ENCODE results near the gene WDR62.
A peak's percentile ranks its signal among the peaks of the same experiment; 100 is the strongest.

Gene WDR62

DNA sequence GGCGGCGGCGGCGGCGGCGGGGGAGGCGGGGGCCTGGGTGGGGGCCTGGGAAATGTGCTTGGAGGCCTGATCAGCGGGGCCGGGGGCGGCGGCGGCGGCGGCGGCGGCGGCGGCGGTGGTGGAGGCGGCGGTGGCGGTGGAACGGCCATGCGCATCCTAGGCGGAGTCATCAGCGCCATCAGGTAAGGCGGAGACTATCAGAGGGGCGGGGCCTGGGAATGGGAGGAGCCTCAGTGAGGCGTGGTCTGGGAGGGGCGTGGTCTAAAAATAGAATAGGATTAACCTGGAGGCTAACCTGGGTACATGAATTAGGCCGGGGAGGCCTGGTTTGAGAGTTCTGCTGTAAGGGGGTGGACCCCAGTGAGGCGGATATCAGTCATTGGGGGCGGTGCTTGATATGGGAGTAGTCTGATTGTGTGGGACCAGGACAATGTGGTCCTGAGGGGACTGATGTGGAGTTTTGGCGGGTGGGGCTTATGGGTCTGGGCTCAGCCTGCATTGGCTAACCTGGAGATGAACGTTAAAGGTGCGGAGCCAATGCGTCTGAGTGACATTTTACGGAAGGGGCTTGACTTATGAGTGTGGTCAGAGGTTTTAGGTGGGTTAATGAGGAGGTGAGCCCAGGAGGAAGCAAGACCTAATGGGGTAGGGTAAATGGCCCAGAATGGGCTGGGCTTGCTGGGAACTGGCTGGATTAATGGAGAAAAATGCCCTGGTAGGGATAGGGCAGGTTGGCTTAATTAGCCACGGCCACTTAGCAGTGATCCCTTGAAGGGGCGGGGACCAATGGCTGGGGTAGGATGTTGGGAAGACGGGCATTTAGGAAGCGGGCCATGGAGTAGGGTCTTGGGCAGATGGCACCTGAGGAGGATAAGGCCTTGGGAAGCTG lies 86.6 kb downstream of the WDR62 start:
- DNase-seq (ENCODE audit: low spot score) = peak; percentile 91

DNA sequence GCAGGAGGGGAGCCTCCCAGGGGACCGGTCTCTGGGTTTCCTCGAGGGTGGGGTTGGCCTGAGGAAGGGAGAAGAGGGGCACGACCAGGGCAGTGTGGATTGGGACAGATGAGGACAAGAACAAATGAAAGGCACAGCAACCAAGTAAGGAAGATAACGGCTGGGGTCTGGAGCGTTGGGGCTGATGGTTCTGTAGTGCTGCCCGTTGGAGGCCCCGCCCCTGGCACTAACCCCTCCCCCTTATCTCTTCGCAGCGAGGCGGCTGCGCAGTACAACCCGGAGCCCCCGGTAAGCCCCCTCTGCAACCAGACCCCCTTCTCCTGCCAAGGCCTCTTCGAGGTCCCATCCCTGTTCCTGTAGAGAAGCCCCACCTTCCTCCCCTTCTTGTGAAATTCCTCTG lies 87.3 kb downstream of the WDR62 start:
- DNase-seq (ENCODE audit: low spot score) = no peak

DNA sequence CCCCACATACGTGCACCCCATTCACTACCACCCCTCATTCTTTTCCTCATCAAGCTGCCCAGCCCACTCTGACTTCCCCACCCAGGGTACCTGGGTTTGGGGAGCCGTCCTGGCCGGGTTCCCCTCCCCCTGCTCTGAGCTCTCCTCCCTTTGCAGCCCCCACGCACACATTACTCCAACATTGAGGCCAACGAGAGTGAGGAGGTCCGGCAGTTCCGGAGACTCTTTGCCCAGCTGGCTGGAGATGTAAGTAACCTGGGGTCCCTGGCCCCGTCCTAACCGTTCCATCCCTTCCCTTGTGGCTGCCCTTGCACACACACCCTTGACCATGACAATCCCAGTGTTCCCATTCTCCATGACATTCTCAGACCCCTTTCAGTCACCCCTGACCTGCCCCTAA lies 87.8 kb downstream of the WDR62 start:
- no peak for DNase-seq (ENCODE audit: low spot score)

DNA sequence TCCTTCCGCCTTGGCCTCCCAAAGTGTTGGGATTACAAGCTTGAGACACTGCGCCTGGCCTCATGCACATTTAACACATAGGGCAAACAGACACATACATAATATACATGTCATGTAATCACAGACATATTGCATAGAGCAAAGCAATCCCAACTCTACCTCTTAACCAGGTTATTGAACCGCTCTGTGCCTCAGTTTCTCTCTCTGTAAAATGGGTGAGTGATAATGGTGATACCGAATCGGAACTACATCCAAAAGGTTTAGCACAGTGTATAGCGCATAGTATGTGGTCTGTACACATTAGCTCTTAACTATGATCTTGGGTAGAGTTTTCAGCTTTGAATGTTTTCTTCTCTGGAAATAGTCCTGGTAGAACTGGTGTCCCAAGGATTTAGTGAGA lies 89.9 kb downstream of the WDR62 start:
- no peak for DNase-seq (ENCODE audit: low spot score)

DNA sequence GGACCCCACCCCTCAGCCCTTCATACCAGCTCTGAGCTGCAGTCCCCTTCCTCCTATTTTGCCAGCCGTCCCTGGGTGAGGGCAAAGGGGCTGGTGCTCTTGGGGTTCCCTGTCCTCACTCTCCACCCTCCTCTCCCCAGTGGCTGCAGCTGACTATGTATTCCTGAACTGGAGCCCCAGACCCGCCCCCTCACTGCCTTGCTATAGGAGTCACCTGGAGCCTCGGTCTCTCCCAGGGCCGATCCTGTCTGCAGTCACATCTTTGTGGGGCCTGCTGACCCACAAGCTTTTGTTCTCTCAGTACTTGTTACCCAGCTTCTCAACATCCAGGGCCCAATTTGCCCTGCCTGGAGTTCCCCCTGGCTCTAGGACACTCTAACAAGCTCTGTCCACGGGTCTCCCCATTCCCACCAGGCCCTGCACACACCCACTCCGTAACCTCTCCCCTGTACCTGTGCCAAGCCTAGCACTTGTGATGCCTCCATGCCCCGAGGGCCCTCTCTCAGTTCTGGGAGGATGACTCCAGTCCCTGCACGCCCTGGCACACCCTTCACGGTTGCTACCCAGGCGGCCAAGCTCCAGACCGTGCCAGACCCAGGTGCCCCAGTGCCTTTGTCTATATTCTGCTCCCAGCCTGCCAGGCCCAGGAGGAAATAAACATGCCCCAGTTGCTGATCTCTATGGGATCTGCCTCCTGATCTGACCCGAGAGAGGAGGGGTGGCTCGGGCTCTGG lies 95.1 kb downstream of the WDR62 start:
- no peak for DNase-seq (ENCODE audit: low spot score)

DNA sequence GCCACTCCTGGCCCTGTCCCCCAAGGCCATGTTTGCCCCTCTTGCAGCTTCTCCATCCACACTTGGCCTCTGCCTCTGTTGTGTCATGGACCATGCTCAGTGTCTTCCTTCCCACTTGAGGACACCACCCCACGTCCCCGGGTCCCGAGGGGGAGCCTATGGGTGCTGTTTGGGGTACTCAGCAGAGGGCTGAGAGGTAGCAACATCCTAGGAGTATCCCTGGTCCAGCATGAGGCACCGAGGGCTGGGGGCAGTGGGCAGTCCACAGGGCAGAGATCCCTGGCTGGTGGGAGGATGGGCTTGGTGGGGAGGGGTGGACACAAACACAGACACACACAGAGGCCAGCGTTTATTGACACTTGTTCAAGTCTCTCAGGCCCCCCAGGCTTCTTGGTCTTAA lies 95.9 kb downstream of the WDR62 start:
- no peak for DNase-seq (ENCODE audit: low spot score)

DNA sequence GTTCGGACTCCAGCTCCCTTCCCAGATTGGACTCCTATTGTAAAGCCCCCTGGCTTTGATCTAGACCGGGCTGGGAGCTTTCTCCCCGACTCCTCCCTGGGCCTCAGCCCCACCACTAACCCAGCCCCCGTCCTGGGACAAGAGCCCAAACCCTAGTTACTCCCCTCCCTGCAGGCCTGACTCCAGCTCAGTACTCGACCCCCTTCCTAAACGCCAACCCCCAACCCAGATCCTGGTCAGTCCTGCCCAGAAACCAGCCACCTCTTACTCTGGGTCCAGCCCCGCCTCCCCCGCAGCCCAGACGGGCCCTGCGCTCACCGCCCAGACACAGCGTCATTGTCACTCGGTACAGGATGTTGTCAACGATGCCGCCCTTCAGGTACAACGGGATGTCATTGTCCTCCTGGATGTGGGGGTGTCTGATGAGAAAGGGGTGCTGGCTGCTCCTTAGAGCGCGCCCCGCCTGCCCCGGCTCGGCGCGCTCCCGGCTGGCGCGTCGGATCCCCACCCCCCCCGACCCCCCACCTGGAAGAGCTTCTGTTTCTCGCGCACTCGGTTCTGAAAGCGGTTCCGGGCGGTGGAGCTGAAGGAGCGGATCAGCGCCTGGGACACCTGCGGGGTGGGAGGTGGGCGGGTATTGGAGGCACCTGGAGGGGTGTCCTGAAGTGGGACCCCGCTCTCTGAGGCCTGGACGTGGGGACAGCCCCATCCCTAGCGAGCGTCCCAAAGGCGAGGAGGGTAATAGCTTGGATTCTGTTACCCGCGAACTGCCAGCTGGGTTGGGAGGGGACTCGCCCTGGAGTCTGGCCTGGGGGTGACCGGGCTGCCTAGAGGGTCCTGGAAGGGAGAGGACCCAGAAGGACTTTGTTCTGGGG lies 96.7 kb downstream of the WDR62 start:
- no peak for DNase-seq (ENCODE audit: low spot score)

DNA sequence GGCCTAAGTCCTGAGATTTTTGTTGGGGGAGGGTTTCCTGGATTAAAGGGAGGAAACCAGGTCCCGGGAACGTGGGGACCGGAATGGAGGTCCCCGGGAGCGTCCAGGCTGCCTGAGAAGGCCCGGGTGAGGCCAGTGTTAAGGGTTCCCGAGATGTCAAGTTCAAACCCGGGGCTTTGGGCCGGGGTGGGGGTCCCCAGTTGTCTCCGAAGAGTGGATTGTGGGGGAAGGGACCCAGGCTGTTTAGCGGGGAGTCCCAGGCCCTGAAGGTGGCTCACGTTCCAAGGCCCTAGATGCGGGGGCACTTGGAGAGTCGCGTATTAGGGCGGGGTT lies 97.3 kb downstream of the WDR62 start:
- DNase-seq (ENCODE audit: low spot score) = no peak

DNA sequence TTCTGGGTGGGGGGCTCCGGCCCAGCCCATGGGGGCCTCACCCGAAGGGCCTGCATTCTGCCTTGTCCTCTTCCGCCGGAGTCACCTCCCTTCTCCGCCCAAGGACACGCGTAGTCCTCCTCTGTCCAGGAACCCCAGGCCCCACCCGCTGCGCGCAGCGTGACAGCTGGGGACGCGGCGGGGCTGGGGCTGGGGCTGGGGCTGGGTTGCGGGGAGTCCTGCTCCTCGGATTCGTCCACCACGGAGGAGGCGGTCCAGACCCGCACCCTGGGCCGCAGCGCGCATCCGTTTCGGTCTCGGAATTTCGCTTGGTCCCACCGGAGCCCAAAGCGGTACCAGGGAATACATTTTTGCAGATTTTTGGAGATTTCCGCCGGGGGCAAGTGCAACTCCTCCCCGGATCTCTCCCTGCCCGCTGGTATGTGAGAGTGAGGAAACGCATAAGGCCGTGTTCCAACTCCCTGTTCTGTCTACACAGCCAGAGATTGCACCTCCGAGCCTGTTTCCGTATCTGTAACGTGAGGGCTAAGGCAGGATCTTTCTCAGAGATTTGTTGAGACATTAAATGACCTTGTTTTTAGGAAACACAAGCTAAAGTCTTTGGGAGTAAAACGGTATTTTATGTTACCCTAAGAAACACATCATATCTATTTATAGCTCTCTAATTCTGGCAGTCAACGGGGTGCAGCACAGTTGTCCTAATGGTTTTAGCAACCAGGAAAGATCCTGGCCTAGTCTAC lies 97.8 kb downstream of the WDR62 start, which contains the start of gene COX7A1:
Gene COX7A1, minus strand, starts transcription at position 96 of the 740 bp plus-strand sequence. Its CDS starts 40 bp downstream, at position 56.
- no peak for DNase-seq (ENCODE audit: low spot score)

DNA sequence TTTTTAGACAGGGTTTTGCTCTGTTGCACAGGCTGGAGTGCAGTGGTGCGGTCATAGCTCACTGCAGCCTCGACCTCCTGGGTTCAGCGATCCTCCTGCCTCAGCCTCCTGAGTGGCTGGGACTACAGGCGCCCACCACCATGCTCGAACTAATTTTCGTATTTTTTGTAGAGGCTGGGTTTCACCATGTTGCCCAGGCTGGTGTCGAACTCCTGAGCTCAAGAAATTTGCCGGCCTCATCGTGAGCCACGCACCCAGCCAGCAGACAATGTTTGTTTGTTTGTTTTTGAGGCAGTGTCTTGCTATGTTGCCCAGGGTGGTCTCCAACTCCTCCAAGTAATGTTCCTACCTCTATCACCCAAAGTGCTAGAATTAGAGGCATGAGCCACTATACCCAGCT lies 98.4 kb downstream of the WDR62 start:
- no peak for DNase-seq (ENCODE audit: low spot score)
